H1 (cell line): ENCODE measurements around the gene LGALSL. TPM values are rescaled to one million over a fixed set of nuclear protein-coding genes. Genes with fewer than 3 reads are reported as not detected.

ENCODE experiments used
- CTCF ChIA-PET: fragments of 300-600 bp; sonication (Branson Sonifier 250); formaldehyde crosslinking; loops from one replicate; lab custom pipeline; 2021; ENCODE audit not compliant: partially characterized antibody; lab: Charles Lee
- POLR2A ChIA-PET: fragments of 300-600 bp; sonication (Branson Sonifier 250); formaldehyde crosslinking; loops from one replicate; lab custom pipeline; 2021; ENCODE audit warnings: inconsistent platforms; ENCODE audit not compliant: partially characterized antibody; lab: Charles Lee
- DNase-seq, 2 experiments: peaks; one replicate each; pipeline versions ENCODE4 v3.0.0 to v3.0.0-alpha.2; 2010 to 2022; ENCODE audit warnings: low spot score in 2 of 2, low read depth in 1 of 2, mixed read lengths in 1 of 2
- FAIRE-seq: peaks from 2 replicates; lab custom pipeline; 2011; peaks lifted over from hg19 to GRCh38; lab: Jason Lieb, UNC
- H2AFZ ChIP-seq: 2 replicates; pipeline ENCODE4 v1.8.1; 2012; ENCODE audit warnings: low read length, inconsistent platforms
- H2AK5ac ChIP-seq: 2 replicates; pipeline ENCODE4 v1.6.1; 2013; ENCODE audit warnings: low read depth, low read length
- H2BK120ac ChIP-seq: replicated peaks from 2 replicates; pipeline ENCODE3; 2013; ENCODE audit warnings: low read depth, low read length, inconsistent platforms
- H2BK12ac ChIP-seq: 2 replicates; pipeline ENCODE4 v1.6.1; 2013; ENCODE audit warnings: low read depth, low read length
- H2BK15ac ChIP-seq: 2 replicates; pipeline ENCODE4 v1.6.1; 2013; ENCODE audit warnings: low read length
- H2BK20ac ChIP-seq: 2 replicates; pipeline ENCODE4 v1.6.1; 2013; ENCODE audit warnings: low read length
- H2BK5ac ChIP-seq: 2 replicates; pipeline ENCODE4 v1.6.1; 2013; ENCODE audit warnings: low read depth, low read length
- H3K14ac ChIP-seq: 2 replicates; pipeline ENCODE4 v1.6.1; 2013; ENCODE audit warnings: inconsistent platforms; ENCODE audit not compliant: insufficient read length
- H3K18ac ChIP-seq: 2 replicates; pipeline ENCODE4 v1.6.1; 2013; ENCODE audit warnings: low read length; ENCODE audit errors: extremely low read depth
- H3K23ac ChIP-seq: 2 replicates; pipeline ENCODE4 v1.6.1; 2013; ENCODE audit warnings: inconsistent platforms; ENCODE audit not compliant: insufficient read length
- H3K23me2 ChIP-seq: 2 replicates; pipeline ENCODE4 v1.6.1; 2013; ENCODE audit warnings: low read depth, low read length
- H3K27ac ChIP-seq: 2 replicates; pipeline ENCODE4 v1.6.1; 2011; ENCODE audit warnings: low read depth, low read length, inconsistent platforms
- H3K27me3 ChIP-seq, 4 experiments: replicated peaks in 1 of 4; 1 replicate in 1 of 4; 2 replicates in 3 of 4; pipeline versions ENCODE4 v1.6.1 to v1.8.1; 2011 to 2013; ENCODE audit warnings: low read length in 3 of 4, mild to moderate bottlenecking in 3 of 4, inconsistent platforms in 2 of 4, mixed read lengths in 2 of 4, moderate library complexity in 1 of 4; ENCODE audit not compliant: control insufficient read depth in 3 of 4, insufficient read depth in 3 of 4; ENCODE audit errors: extremely low read depth in 1 of 4
- H3K36me3 ChIP-seq, 4 experiments: 2 replicates each; pipeline versions ENCODE4 v1.6.1 to v1.8.1; 2011 to 2013; ENCODE audit warnings: mild to moderate bottlenecking in 4 of 4, low read length in 3 of 4, moderate library complexity in 2 of 4, control low read depth in 1 of 4, inconsistent platforms in 1 of 4; ENCODE audit not compliant: insufficient read depth in 4 of 4, control insufficient read depth in 2 of 4
- H3K4ac ChIP-seq: replicated peaks from 2 replicates; pipeline ENCODE3; 2013; ENCODE audit warnings: low read length, low read depth, mixed read lengths, inconsistent platforms; ENCODE audit not compliant: insufficient read length
- H3K4me1 ChIP-seq, 4 experiments: replicated peaks in 1 of 4; 1 replicate in 1 of 4; 2 replicates in 3 of 4; pipeline versions ENCODE4 v1.6.1 to v1.8.1; 2011 to 2013; ENCODE audit warnings: low read length in 3 of 4, inconsistent platforms in 2 of 4, mixed read lengths in 1 of 4; ENCODE audit not compliant: insufficient read depth in 4 of 4, control insufficient read depth in 3 of 4
- H3K4me2 ChIP-seq, 2 experiments: 2 replicates each; pipeline versions ENCODE4 v1.6.1 to v1.8.1; 2011 to 2013; ENCODE audit warnings: low read depth in 2 of 2, low read length in 2 of 2, control low read depth in 1 of 2, inconsistent platforms in 1 of 2, mild to moderate bottlenecking in 1 of 2; ENCODE audit not compliant: insufficient read depth in 1 of 2
- H3K4me3 ChIP-seq, 4 experiments: fragments of 200-600, 300-600 bp in 1 of 4; sonication (generic), shearing (Covaris generic), sonication (Bioruptor Twin) in 1 of 4; 2 replicates each; pipeline versions ENCODE4 v1.5.1 to v1.8.1; 2011 to 2016; ENCODE audit warnings: low read length in 4 of 4, low read depth in 3 of 4, control low read depth in 2 of 4, inconsistent platforms in 2 of 4, mild to moderate bottlenecking in 2 of 4, mixed read lengths in 1 of 4, moderate library complexity in 1 of 4; ENCODE audit not compliant: insufficient read depth in 2 of 4; ENCODE audit errors: extremely low read depth in 1 of 4
- H3K56ac ChIP-seq: replicated peaks from 2 replicates; pipeline ENCODE3; 2013; ENCODE audit warnings: low read depth, mild to moderate bottlenecking, mixed read lengths, low read length, inconsistent platforms; ENCODE audit not compliant: insufficient read length
- H3K79me1 ChIP-seq: 2 replicates; pipeline ENCODE4 v1.6.1; 2013; ENCODE audit warnings: low read depth, low read length, control low read depth
- H3K79me2 ChIP-seq, 2 experiments: 2 replicates each; pipeline versions ENCODE4 v1.6.1 to v1.8.1; 2012 to 2013; ENCODE audit warnings: low read length in 2 of 2, mild to moderate bottlenecking in 2 of 2, inconsistent platforms in 1 of 2; ENCODE audit not compliant: insufficient read depth in 2 of 2, control insufficient read depth in 1 of 2
- H3K9ac ChIP-seq, 4 experiments: replicated peaks in 1 of 4; 1 replicate in 1 of 4; 2 replicates in 3 of 4; pipeline versions ENCODE4 v1.6.1 to v1.8.1; 2011 to 2013; ENCODE audit warnings: low read depth in 3 of 4, low read length in 3 of 4, control low read depth in 2 of 4, mild to moderate bottlenecking in 2 of 4, moderate library complexity in 2 of 4, inconsistent platforms in 1 of 4; ENCODE audit errors: extremely low read depth in 1 of 4
- H3K9me3 ChIP-seq, 2 experiments: 2 replicates each; pipeline versions ENCODE4 v1.6.1 to v1.8.1; 2012 to 2013; ENCODE audit warnings: mild to moderate bottlenecking in 2 of 2, moderate library complexity in 2 of 2, control low read depth in 1 of 2, inconsistent platforms in 1 of 2, low read depth in 1 of 2, low read length in 1 of 2, mixed read lengths in 1 of 2; ENCODE audit not compliant: insufficient read depth in 2 of 2
- H4K20me1 ChIP-seq, 2 experiments: replicated peaks in 1 of 2; 2 replicates each; pipeline versions ENCODE3 to v1.8.1; 2011 to 2013; ENCODE audit warnings: inconsistent platforms in 2 of 2, low read length in 2 of 2, mild to moderate bottlenecking in 1 of 2; ENCODE audit not compliant: insufficient read depth in 2 of 2, control insufficient read depth in 1 of 2
- H4K5ac ChIP-seq: 2 replicates; pipeline ENCODE4 v1.6.1; 2013; ENCODE audit warnings: low read length, low read depth, mixed read lengths, inconsistent platforms; ENCODE audit not compliant: insufficient read length
- H4K8ac ChIP-seq: 2 replicates; pipeline ENCODE4 v1.8.0; 2013; ENCODE audit warnings: mild to moderate bottlenecking, moderate library complexity, low read length, inconsistent platforms; ENCODE audit not compliant: insufficient read depth; ENCODE audit errors: extremely low read depth
- H4K91ac ChIP-seq: replicated peaks from 2 replicates; pipeline ENCODE3; 2013; ENCODE audit warnings: low read length, mixed read lengths, inconsistent platforms; ENCODE audit not compliant: insufficient read length
- CREB1 ChIP-seq: IDR thresholded peaks from 2 replicates; pipeline ENCODE4 v1.6.1; 2012; ENCODE audit warnings: inconsistent platforms
- HDAC2 ChIP-seq, 2 experiments: fragments of 300-600 bp in 1 of 2; sonication (generic) in 1 of 2; IDR thresholded peaks; 2 replicates each; pipeline ENCODE4 v1.6.1; 2011 to 2012; ENCODE audit warnings: low read depth in 2 of 2, low read length in 2 of 2, mild to moderate bottlenecking in 2 of 2, moderate library complexity in 2 of 2, borderline replicate concordance in 1 of 2, inconsistent platforms in 1 of 2
- PHF8 ChIP-seq: fragments of 200-600 bp; sonication (generic); conservative IDR thresholded peaks from 2 replicates; pipeline ENCODE4 v1.7.1; 2012; ENCODE audit warnings: low read depth, mild to moderate bottlenecking, inconsistent platforms, low read length, moderate library complexity
- SIRT6 ChIP-seq: IDR thresholded peaks from one replicate; pipeline ENCODE4 v1.7.1; 2012; ENCODE audit warnings: low read length, inconsistent platforms
- SP1 ChIP-seq: IDR thresholded peaks from 2 replicates; pipeline ENCODE4 v1.6.1; 2011; ENCODE audit warnings: low read depth, low read length
- ZNF274 ChIP-seq: IDR thresholded peaks from 2 replicates; pipeline ENCODE4 v1.7.0; 2012; ENCODE audit warnings: low read length, borderline replicate concordance; ENCODE audit errors: extremely low read depth
- WGBS, 2 experiments: shearing (Covaris generic) in 1 of 2; methylation state at CpG; one replicate each; pipeline versions ENCODE4 v1.1.6 to v1.1.7; 2013 to 2015; ENCODE audit warnings: low lambda C conversion rate in 2 of 2, mixed read lengths in 2 of 2, inconsistent platforms in 1 of 2, low coverage in 1 of 2, missing lambda C conversion rate in 1 of 2; ENCODE audit not compliant: insufficient replicate concordance in 2 of 2, insufficient coverage in 1 of 2, insufficient read length in 1 of 2; ENCODE audit errors: extremely low coverage in 1 of 2, missing lambda C conversion rate in 1 of 2; 5-methylcytosine and 5-hydroxymethylcytosine counted together
- polyA plus RNA-seq, 7 experiments: library from polyadenylated mRNA; depleted of rRNA in 3 of 7; stranded (reverse) in 5 of 7; unstranded in 2 of 7; fragments of >200 nt in 5 of 7; fragments of 200-250 nt in 2 of 7; gene quantifications; 1 replicate in 5 of 7; 2 replicates in 1 of 7; 4 replicates in 1 of 7; pipeline versions ENCODE4 v1.2.1 to v1.2.3, GENCODE V29; 2011 to 2013; ENCODE audit warnings: missing spikeins in 2 of 7, mixed read lengths in 2 of 7
- total RNA-seq: library from RNA; stranded (reverse); fragmentation: NEBNext Ultra II Directional; extraction: Animal tissue kit (Norgen Biotek cat#: 25700); gene quantifications from 2 replicates; pipeline ENCODE4 v1.2.1, GENCODE V29; 2021

LGALSL gene
- total and polyA plus RNA-seq, 2 of the 8 experiments (the other 6 are each of a cell fraction or from before 2014, with no cell fraction given) = 13.6 to 32.3 TPM

DNA sequence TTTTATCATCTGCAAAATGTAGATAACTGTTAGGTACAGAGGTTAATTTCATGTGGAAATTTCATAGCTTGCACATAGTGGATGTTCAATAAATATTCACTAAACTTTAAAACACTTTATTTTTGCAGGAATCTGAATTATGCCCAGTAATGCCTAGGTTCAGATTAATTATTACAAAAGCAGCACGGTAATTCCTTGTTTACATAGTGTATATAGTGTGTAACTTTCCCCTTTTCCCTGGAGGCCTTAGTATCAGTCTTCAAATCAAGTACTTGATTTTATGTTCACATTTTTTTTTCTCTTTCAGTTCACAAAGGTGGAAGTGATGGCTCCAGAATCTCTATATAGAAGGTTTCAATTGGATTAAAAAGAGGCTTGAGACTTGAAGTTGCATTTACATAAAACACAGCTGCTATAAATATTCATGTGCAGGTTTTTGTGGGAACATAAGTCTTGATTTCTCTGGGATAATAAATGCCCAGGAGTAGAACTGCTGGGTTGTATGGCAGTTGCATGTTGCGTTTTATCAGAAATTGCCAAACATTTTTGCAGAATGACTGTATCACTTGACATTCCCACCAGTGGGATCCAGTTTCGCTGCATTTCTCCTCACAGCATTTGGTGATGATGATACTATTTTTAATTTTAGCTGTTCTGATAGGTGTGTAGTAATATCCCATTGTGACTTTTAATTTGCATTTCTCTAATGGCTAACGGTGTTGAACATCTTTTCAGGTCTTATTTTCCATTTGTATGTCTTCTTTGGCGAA is 27.6 kb upstream of the LGALSL start:
- H2BK20ac ChIP-seq = no peak overlapping the region
- CTCF ChIA-PET = interaction anchor here (0.6 kb wide), 1 partner anchor 25 kb away, joined by 3 read pairs; no protein-coding TSS in a partner anchor
- H4K91ac ChIP-seq = no peak overlapping the region
- no peak overlapping the region for H2BK120ac ChIP-seq
- TF ChIP-seq PHF8 = no peak
- no peak for TF ChIP-seq ZNF274
- no peak for TF ChIP-seq SIRT6
- no peak for TF ChIP-seq CREB1
- TF ChIP-seq HDAC2 (IDR thresholded peaks at IDR 0.05; ENCODE audit: borderline replicate concordance in 1 of 2, low read depth in 2 of 2, low read length in 2 of 2) = no peak
- TF ChIP-seq SP1 = no peak
- POLR2A ChIA-PET = interaction anchor here (0.7 kb wide), 1 partner anchor 16 kb away, joined by 3 read pairs; no protein-coding TSS in a partner anchor
- H2AFZ ChIP-seq = no peak overlapping the region
- no peak overlapping the region for H2BK15ac ChIP-seq
- no peak overlapping the region for H2BK12ac ChIP-seq
- no peak overlapping the region for H3K14ac ChIP-seq
- FAIRE-seq (no peak), DNase-seq (no peak)
- H3K4ac ChIP-seq = no peak overlapping the region
- 71% methylated on average over 5 of the region's 5 CpGs; no CpG with 5 or more reads in 1 of the 2 experiments for WGBS, 2 experiments
- H3K27me3 ChIP-seq = no peaks in the 10 kb centered on the region
- H3K9ac ChIP-seq = no peak overlapping the region
- no peak overlapping the region for H3K18ac ChIP-seq
- no peaks in the 10 kb centered on the region for H3K36me3 ChIP-seq
- H3K56ac ChIP-seq = no peak overlapping the region
- H4K8ac ChIP-seq = no peak overlapping the region
- no peaks in the 10 kb centered on the region for H3K79me2 ChIP-seq
- H4K5ac ChIP-seq = no peak overlapping the region
- no peak overlapping the region for H3K4me2 ChIP-seq
- H3K23me2 ChIP-seq = no peaks in the 10 kb centered on the region
- no peak overlapping the region for H2AK5ac ChIP-seq
- no peak overlapping the region for H3K23ac ChIP-seq
- H3K9me3 ChIP-seq = no peaks in the 10 kb centered on the region
- no peak overlapping the region for H3K27ac ChIP-seq
- H3K4me3 ChIP-seq = no peak overlapping the region
- H3K4me1 ChIP-seq = no peaks in the 10 kb centered on the region
- H3K79me1 ChIP-seq = no peaks in the 10 kb centered on the region
- H4K20me1 ChIP-seq = no peaks in the 10 kb centered on the region
- no peak overlapping the region for H2BK5ac ChIP-seq
